Adrenal gland (tissue), 5 donors: ENCODE data around the gene SWAP70.

ENCODE experiments used
- CTCF ChIP-seq, 6 experiments: fragments of 450-650 bp in 4 of 6; fragments of 200-600 bp in 2 of 6; sonication (generic) in 1 of 6; IDR thresholded peaks; 1 replicate in 5 of 6; 2 replicates in 1 of 6; pipeline versions ENCODE4 v1.5.1 to v1.8.0; 2016 to 2021; ENCODE audit warnings: antibody characterized with exemption in 6 of 6, mild to moderate bottlenecking in 2 of 6, moderate library complexity in 1 of 6
- POLR2A ChIP-seq, 2 donors: fragments of 450-650 bp; IDR thresholded peaks; one replicate each; pipeline ENCODE4 v1.6.1; 2017; ENCODE audit warnings: antibody characterized with exemption in 2 of 2, mild to moderate bottlenecking in 2 of 2, moderate library complexity in 1 of 2
- donor health status: DM: no; HTN: no; CAD: no.

GRCh38 chr11:9678576-9678975, 14.7 kb downstream of the SWAP70 start:
- TF ChIP-seq CTCF (IDR thresholded peaks at IDR 0.05) (no peak), POLR2A (IDR thresholded peaks at IDR 0.05) (no peak)
